Smooth muscle cell of the pulmonary artery (primary cell): ENCODE data around the gene TP53I11. TPM values are rescaled to one million over a fixed set of nuclear protein-coding genes. Genes with fewer than 3 reads are reported as not detected.

Experiments
- total RNA-seq: library from RNA; depleted of rRNA; stranded (reverse); fragments of >200 nt; gene quantifications from 2 replicates; pipeline ENCODE4 v1.2.3, GENCODE V29; 2014

The TP53I11 gene, protein sequence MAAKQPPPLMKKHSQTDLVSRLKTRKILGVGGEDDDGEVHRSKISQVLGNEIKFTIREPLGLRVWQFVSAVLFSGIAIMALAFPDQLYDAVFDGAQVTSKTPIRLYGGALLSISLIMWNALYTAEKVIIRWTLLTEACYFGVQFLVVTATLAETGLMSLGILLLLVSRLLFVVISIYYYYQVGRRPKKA
- 55.1 and 105 TPM in 2 replicates for total RNA-seq

GRCh38 chr11:44950625-44951476 is at the start of gene TP53I11:
Gene TP53I11, minus strand, starts transcription at chr11:44950883. Its CDS starts 12,548 bp downstream, at chr11:44938335.

Other genes starting within 250 kb of the TP53I11 start
- 0.10 and 0.33 TPM in 2 replicates for gene TSPAN18, start 223.9 kb downstream of the TP53I11 start, total RNA-seq
- 9.1 and 11.0 TPM in 2 replicates for gene PRDM11, start 195.8 kb upstream of the TP53I11 start, total RNA-seq